HCT116 (cell line): ENCODE results near the gene RAB3IP. TPM values are rescaled to one million over a fixed set of nuclear protein-coding genes. Genes with fewer than 3 reads are reported as not detected.

Experiments used
- ATAC-seq: fragments of 200-7000 bp; cut with Tn5 transposase; 2 replicates; pipeline ENCODE4 v1.9.1; 2020; ENCODE audit warnings: mild to moderate bottlenecking, moderate library complexity
- BruUV-seq: library from RNA; stranded (reverse); fragments of 400-500 nt; replicated peaks from 2 replicates; lab custom pipeline; 2021; lab: Mats Ljungman, UMichigan
- CTCF ChIA-PET: fragments of 300-600 bp; sonication (Branson Sonifier 250); formaldehyde crosslinking; loops from one replicate; lab custom pipeline; 2021; ENCODE audit warnings: antibody characterized with exemption; lab: Charles Lee
- POLR2A ChIA-PET: fragments of 300-600, 350-600 bp; sonication (Branson Sonifier 250); formaldehyde crosslinking; loops from one replicate; lab custom pipeline; 2021; ENCODE audit warnings: antibody characterized with exemption; lab: Charles Lee
- RAD21 ChIA-PET, 2 experiments: fragments of 300-600 bp; sonication (Branson Sonifier 250); formaldehyde crosslinking; loops; one replicate each; lab custom pipeline; 2023; ENCODE audit warnings: low total read pairs in 2 of 2; ENCODE audit not compliant: uncharacterized antibody in 2 of 2, unreplicated experiment in 2 of 2, low non-redundant PET in 1 of 2; lab: Charles Lee
- DNase-seq: peaks from one replicate; pipeline ENCODE4 v3.0.0-alpha.2; 2010; ENCODE audit warnings: low read depth, low spot score
- H2AFZ ChIP-seq: fragments of 200-600 bp; shearing (Covaris generic), sonication (generic); 2 replicates; pipeline ENCODE4 v1.6.1; 2017; ENCODE audit warnings: low read depth, mixed run types, mixed read lengths, antibody characterized with exemption, low read length; ENCODE audit not compliant: poor library complexity, severe bottlenecking
- H3K27ac ChIP-seq: 2 replicates; pipeline ENCODE4 v1.5.1; 2012; ENCODE audit warnings: low read depth, low read length
- H3K27me3 ChIP-seq: fragments of 200-600 bp; sonication (generic); 2 replicates; pipeline ENCODE4 v1.6.1; 2016; ENCODE audit warnings: mixed run types, low read length, mixed read lengths; ENCODE audit not compliant: insufficient read depth
- H3K36me3 ChIP-seq, 2 experiments: fragments of 200-500 bp in 1 of 2; fragments of 200-600 bp in 1 of 2; sonication (Bioruptor generic) in 1 of 2; sonication (generic) in 1 of 2; 2 replicates each; pipeline versions ENCODE4 v1.5.1 to v1.6.1; 2014 to 2016; ENCODE audit warnings: low read length in 2 of 2, inconsistent platforms in 1 of 2, mixed read lengths in 1 of 2, mixed run types in 1 of 2; ENCODE audit not compliant: insufficient read depth in 2 of 2, control insufficient read depth in 1 of 2
- H3K4me1 ChIP-seq, 2 experiments: fragments of 200-600 bp in 1 of 2; sonication (generic) in 1 of 2; 2 replicates each; pipeline versions ENCODE4 v1.5.1 to v1.6.1; 2012 to 2017; ENCODE audit warnings: low read length in 2 of 2, inconsistent platforms in 1 of 2, mild to moderate bottlenecking in 1 of 2, mixed read lengths in 1 of 2, mixed run types in 1 of 2, moderate library complexity in 1 of 2; ENCODE audit not compliant: insufficient read depth in 2 of 2, control insufficient read depth in 1 of 2
- H3K4me2 ChIP-seq: fragments of 200-600 bp; sonication (generic); 2 replicates; pipeline ENCODE4 v1.6.1; 2017; ENCODE audit warnings: mixed run types, low read length, mixed read lengths
- H3K4me3 ChIP-seq, 2 experiments: fragments of 200-600 bp in 1 of 2; sonication (generic) in 1 of 2; replicated peaks in 1 of 2; 2 replicates each; pipeline ENCODE4 v1.5.1; 2011 to 2016; ENCODE audit warnings: low read length in 2 of 2, control low read depth in 1 of 2, low read depth in 1 of 2, mild to moderate bottlenecking in 1 of 2, mixed read lengths in 1 of 2, mixed run types in 1 of 2
- H3K79me2 ChIP-seq: fragments of 200-600 bp; sonication (generic); 2 replicates; pipeline ENCODE4 v1.6.1; 2017; ENCODE audit warnings: mild to moderate bottlenecking, mixed run types, low read length, moderate library complexity, mixed read lengths; ENCODE audit not compliant: insufficient read depth
- H3K9ac ChIP-seq: fragments of 200-600 bp; sonication (generic); 2 replicates; pipeline ENCODE4 v1.6.1; 2016; ENCODE audit warnings: low read length, mixed read lengths
- H3K9me2 ChIP-seq: fragments of 200-600 bp; sonication (generic), shearing (Covaris generic); 2 replicates; pipeline ENCODE4 v1.6.1; 2017; ENCODE audit warnings: mixed run types, mild to moderate bottlenecking, moderate library complexity; ENCODE audit not compliant: insufficient read depth
- H3K9me3 ChIP-seq, 2 experiments: fragments of 200-500 bp in 1 of 2; fragments of 200-600 bp in 1 of 2; sonication (Bioruptor generic) in 1 of 2; sonication (generic) in 1 of 2; 2 replicates each; pipeline ENCODE4 v1.6.1; 2014 to 2017; ENCODE audit warnings: low read length in 2 of 2, mixed read lengths in 2 of 2, inconsistent platforms in 1 of 2, low read depth in 1 of 2, mild to moderate bottlenecking in 1 of 2, mixed run types in 1 of 2, moderate library complexity in 1 of 2; ENCODE audit not compliant: control insufficient read depth in 1 of 2, insufficient read depth in 1 of 2
- H4K20me1 ChIP-seq: fragments of 200-600 bp; sonication (generic), shearing (Covaris generic); 2 replicates; pipeline ENCODE4 v1.6.1; 2017; ENCODE audit warnings: mixed run types, mild to moderate bottlenecking, moderate library complexity; ENCODE audit not compliant: insufficient read depth
- CEBPB ChIP-seq: IDR thresholded peaks from 2 replicates; pipeline ENCODE4 v1.6.1; 2012; ENCODE audit warnings: low read depth
- EGR1 ChIP-seq: IDR thresholded peaks from 2 replicates; pipeline ENCODE4 v1.6.1; 2012; ENCODE audit warnings: low read depth
- ELF1 ChIP-seq: IDR thresholded peaks from 2 replicates; pipeline ENCODE4 v1.6.1; 2012; ENCODE audit warnings: low read depth, borderline replicate concordance
- EZH2 ChIP-seq: fragments of 200-600 bp; sonication (generic); IDR thresholded peaks from 2 replicates; pipeline ENCODE4 v1.6.1; 2017; ENCODE audit warnings: antibody characterized with exemption, mixed run types
- EZH2phosphoT487 ChIP-seq: fragments of 200-600 bp; IDR thresholded peaks from 2 replicates; pipeline ENCODE4 v1.6.1; 2018; ENCODE audit warnings: antibody characterized with exemption, borderline replicate concordance
- JUND ChIP-seq: IDR thresholded peaks from 2 replicates; pipeline ENCODE4 v1.6.1; 2012
- MAX ChIP-seq: IDR thresholded peaks from 2 replicates; pipeline ENCODE4 v1.6.1; 2012
- POLR2A ChIP-seq: IDR thresholded peaks from 2 replicates; pipeline ENCODE4 v1.7.0; 2011; ENCODE audit warnings: borderline replicate concordance; ENCODE audit not compliant: insufficient read depth, insufficient read length; ENCODE audit errors: extremely low read depth
- POLR2AphosphoS5 ChIP-seq: IDR thresholded peaks from 2 replicates; pipeline ENCODE4 v1.6.1; 2011; ENCODE audit warnings: mild to moderate bottlenecking, low read depth, low read length, moderate library complexity
- RAD21 ChIP-seq: IDR thresholded peaks from 2 replicates; pipeline ENCODE4 v1.6.1; 2012; ENCODE audit warnings: low read depth, mild to moderate bottlenecking
- SIN3A ChIP-seq: IDR thresholded peaks from 2 replicates; pipeline ENCODE4 v1.6.1; 2012; ENCODE audit warnings: low read depth
- SP1 ChIP-seq: IDR thresholded peaks from 2 replicates; pipeline ENCODE4 v1.6.1; 2012; ENCODE audit warnings: low read depth
- YY1 ChIP-seq: IDR thresholded peaks from 2 replicates; pipeline ENCODE4 v1.6.1; 2011; ENCODE audit warnings: low read length, low read depth, moderate library complexity, mild to moderate bottlenecking; ENCODE audit not compliant: insufficient replicate concordance; ENCODE audit errors: extremely low read depth
- ZFX ChIP-seq: fragments of 450-650 bp; IDR thresholded peaks from 2 replicates; pipeline ENCODE4 v1.6.1; 2017
- ZNF274 ChIP-seq: fragments of 200-500 bp; sonication (Bioruptor generic); IDR thresholded peaks from 2 replicates; pipeline ENCODE4 v1.6.1; 2014; ENCODE audit warnings: mild to moderate bottlenecking, low read depth, low read length, inconsistent platforms
- intact Hi-C: fragments of 100-400 bp; cut with micrococcal nuclease; formaldehyde crosslinking; loops from 2 replicates; pipeline ENCODE4 v1.10.0; 2022
- total RNA-seq: library from RNA; stranded (reverse); gene quantifications from one replicate; pipeline ENCODE4 v1.2.1, GENCODE V29; 2021; ENCODE audit not compliant: unreplicated experiment

The RAB3IP gene
- total RNA-seq, 1 experiment from 2014 or later, result 31.3 TPM

GRCh38 chr12:69844416-69844815 lies 105.8 kb downstream of the RAB3IP start:
- RAD21 ChIA-PET, result no interaction called here
- BruUV-seq, result no TSS peak
- CTCF ChIA-PET, result no interaction called here
- Histone ChIP-seq H3K4me1 (no peaks in the 10 kb centered on the region), H4K20me1 (no peaks in the 10 kb centered on the region), H3K27ac (no peak overlapping the region), H3K36me3 (no peaks in the 10 kb centered on the region), H3K4me3 (no peak overlapping the region), H3K9me2 (no peaks in the 10 kb centered on the region), H3K9ac (no peak overlapping the region), H2AFZ (no peak overlapping the region), H3K79me2 (no peaks in the 10 kb centered on the region), H3K4me2 (no peak overlapping the region), H3K27me3 (no peaks in the 10 kb centered on the region), H3K9me3 (no peaks in the 10 kb centered on the region)
- ATAC-seq, result no peak
- intact Hi-C loops, result no loop called here
- DNase-seq, result no peak
- TF ChIP-seq ZNF274, result no peak
- no peak for TF ChIP-seq YY1
- TF ChIP-seq ELF1, result no peak
- TF ChIP-seq SP1, result no peak
- no peak for TF ChIP-seq EGR1
- TF ChIP-seq MAX, result no peak
- TF ChIP-seq JUND, result no peak
- TF ChIP-seq RAD21, result no peak
- TF ChIP-seq EZH2phosphoT487, result no peak
- no peak for TF ChIP-seq SIN3A
- no peak for TF ChIP-seq ZFX
- TF ChIP-seq POLR2A, result no peak
- POLR2A ChIA-PET, result no interaction called here

GRCh38 chr12:69844836-69845235 lies 106.2 kb downstream of the RAB3IP start:
- Histone ChIP-seq H3K27ac (no peak overlapping the region), H3K36me3 (no peaks in the 10 kb centered on the region), H3K4me3 (no peak overlapping the region), H3K9me3 (no peaks in the 10 kb centered on the region)
- intact Hi-C loops, result no loop called here
- CTCF ChIA-PET, result no interaction called here
- no peak for DNase-seq
- TF ChIP-seq POLR2AphosphoS5 (no peak), CEBPB (no peak), RAD21 (no peak), ZNF274 (no peak), YY1 (no peak), JUND (no peak), EZH2 (no peak)
- TF ChIP-seq, all 23 proteins: peak for 0
- ChIA-PET POLR2A (no interaction called here), RAD21 (no interaction called here)
- no TSS peak for BruUV-seq
- Histone ChIP-seq H3K4me2 (no peak overlapping the region), H2AFZ (no peak overlapping the region), H3K9me2 (no peaks in the 10 kb centered on the region), H3K79me2 (no peaks in the 10 kb centered on the region), H4K20me1 (no peaks in the 10 kb centered on the region), H3K27me3 (no peaks in the 10 kb centered on the region), H3K4me1 (no peaks in the 10 kb centered on the region), H3K9ac (no peak overlapping the region)
- no peak for ATAC-seq
